Liver (tissue), 9 donors: ENCODE data around the gene PHETA1. TPM values are rescaled to one million over a fixed set of nuclear protein-coding genes. Genes with fewer than 3 reads are reported as not detected.
A peak's percentile ranks its signal among the peaks of the same experiment; 100 is the strongest.
"Not testable (repeated sequence)": the region's sequence is repeated elsewhere in the genome, so short reads cannot be mapped to it uniquely, and the experiment has no call there.

ENCODE experiments used
- DNase-seq: peaks from one replicate; pipeline ENCODE4 v3.0.0-alpha.2; 2017; ENCODE audit warnings: low spot score
- H3K27ac ChIP-seq, 2 donors: one replicate each; pipeline ENCODE4 v1.7.0; 2013; ENCODE audit warnings: inconsistent platforms in 2 of 2, low read length in 2 of 2, control low read depth in 1 of 2, low read depth in 1 of 2, mild to moderate bottlenecking in 1 of 2
- H3K27me3 ChIP-seq, 4 donors: one replicate each; pipeline versions ENCODE4 v1.6.1 to v1.7.0; 2013; ENCODE audit warnings: low read length in 3 of 4, inconsistent platforms in 1 of 4, mild to moderate bottlenecking in 1 of 4, moderate library complexity in 1 of 4; ENCODE audit not compliant: control insufficient read depth in 4 of 4, insufficient read depth in 4 of 4
- H3K36me3 ChIP-seq, 4 donors: one replicate each; pipeline versions ENCODE4 v1.6.1 to v1.7.0; 2013; ENCODE audit warnings: low read length in 3 of 4, mild to moderate bottlenecking in 3 of 4, low read depth in 1 of 4, moderate library complexity in 1 of 4; ENCODE audit not compliant: control insufficient read depth in 4 of 4, insufficient read depth in 3 of 4
- H3K4me1 ChIP-seq, 4 donors: one replicate each; pipeline versions ENCODE4 v1.6.1 to v1.7.0; 2013; ENCODE audit warnings: low read length in 3 of 4, mild to moderate bottlenecking in 3 of 4, moderate library complexity in 1 of 4; ENCODE audit not compliant: control insufficient read depth in 4 of 4, insufficient read depth in 4 of 4
- H3K4me3 ChIP-seq, 3 donors: one replicate each; pipeline versions ENCODE4 v1.6.1 to v1.7.0; 2013; ENCODE audit warnings: low read length in 3 of 3, control low read depth in 1 of 3, low read depth in 1 of 3, mild to moderate bottlenecking in 1 of 3
- H3K9ac ChIP-seq, 2 donors: one replicate each; pipeline ENCODE4 v1.7.0; 2013; ENCODE audit warnings: low read length in 2 of 2, mild to moderate bottlenecking in 2 of 2, moderate library complexity in 2 of 2, control low read depth in 1 of 2, low read depth in 1 of 2
- H3K9me3 ChIP-seq, 4 donors: one replicate each; pipeline versions ENCODE4 v1.6.1 to v1.7.0; 2013; ENCODE audit warnings: low read length in 3 of 4; ENCODE audit not compliant: control insufficient read depth in 4 of 4
- ATF3 ChIP-seq: IDR thresholded peaks from 2 replicates; pipeline ENCODE4 v1.6.1; 2016; ENCODE audit warnings: antibody characterized with exemption
- FOXA2 ChIP-seq: IDR thresholded peaks from 2 replicates; pipeline ENCODE4 v1.6.1; 2016; ENCODE audit warnings: antibody characterized with exemption
- GABPA ChIP-seq, 2 donors: IDR thresholded peaks in 1 of 2; conservative IDR thresholded peaks in 1 of 2; 2 replicates each; pipeline ENCODE4 v1.6.1; 2016; ENCODE audit warnings: antibody characterized with exemption in 2 of 2, mild to moderate bottlenecking in 1 of 2, moderate library complexity in 1 of 2
- HNF4A ChIP-seq, 2 donors: conservative IDR thresholded peaks; 2 replicates each; pipeline ENCODE4 v1.6.1; 2016; ENCODE audit warnings: antibody characterized with exemption in 2 of 2, mild to moderate bottlenecking in 2 of 2
- HNF4G ChIP-seq: IDR thresholded peaks from 2 replicates; pipeline ENCODE4 v1.6.1; 2016; ENCODE audit warnings: antibody characterized with exemption
- NR2F2 ChIP-seq: IDR thresholded peaks from 2 replicates; pipeline ENCODE4 v1.6.1; 2016; ENCODE audit warnings: antibody characterized with exemption
- RXRA ChIP-seq, 2 donors: IDR thresholded peaks; 2 replicates each; pipeline ENCODE4 v1.6.1; 2017 to 2018; ENCODE audit warnings: antibody characterized with exemption in 2 of 2, mild to moderate bottlenecking in 1 of 2
- SP1 ChIP-seq: IDR thresholded peaks from 2 replicates; pipeline ENCODE4 v1.6.1; 2018; ENCODE audit warnings: antibody characterized with exemption, mild to moderate bottlenecking
- TAF1 ChIP-seq: conservative IDR thresholded peaks from 2 replicates; pipeline ENCODE4 v1.6.1; 2016; ENCODE audit warnings: antibody characterized with exemption, mild to moderate bottlenecking
- ZBTB33 ChIP-seq: IDR thresholded peaks from 2 replicates; pipeline ENCODE4 v1.6.1; 2016; ENCODE audit warnings: antibody characterized with exemption
- WGBS: extraction: QIAGEN DNeasy Blood & Tissue Kit; methylation state at CpG from one replicate; pipeline ENCODE4 v1.1.7; 2013; 5-methylcytosine and 5-hydroxymethylcytosine counted together
- polyA plus RNA-seq, 2 donors: library from polyadenylated mRNA; stranded (reverse) in 1 of 2; unstranded in 1 of 2; fragments of 200-250 nt in 1 of 2; fragments of >200 nt in 1 of 2; fragmentation: Nextera tagmentation in 1 of 2; extraction: Ambion mirVana in 1 of 2; gene quantifications; one replicate each; pipeline versions ENCODE4 v1.2.1 to v1.2.3, GENCODE V29; 2013 to 2015
- total RNA-seq, 2 donors: library from RNA; depleted of rRNA; stranded (reverse); fragments of >200 nt; gene quantifications; one replicate each; pipeline ENCODE4 v1.2.3, GENCODE V29; 2014
- donor health status: healthy.
- donor health status: healthy.
- donor health status: healthy.
- donor health status: healthy.
- donor health status: healthy.

The PHETA1 gene
- total and polyA plus RNA-seq, 4 donors, result 2.4 to 5.7 (median 3.9) TPM

- peak; percentile 55 for DNase-seq
- peak overlapping the region in 1 of 3 donors; percentile 85 for H3K4me3 ChIP-seq
- H3K9me3 ChIP-seq, result no peaks in the 10 kb centered on the region
- no peaks in the 10 kb centered on the region for H3K36me3 ChIP-seq
- 48% methylated on average over 21 of the region's 21 CpGs for WGBS
- peak in 1 of 2 donors; percentile 20 for TF ChIP-seq RXRA (IDR thresholded peaks at IDR 0.05)
- TF ChIP-seq ATF3, result no peak
- TF ChIP-seq HNF4G, result no peak
- TF ChIP-seq SP1, result peak; percentile 42
- peak; percentile 36 for TF ChIP-seq NR2F2
- no peak for TF ChIP-seq ZBTB33
- H3K27me3 ChIP-seq, result no peaks in the 10 kb centered on the region
- H3K27ac ChIP-seq, result peak overlapping the region; percentile 82 to 85
- peaks cover 14 to 42% (median 29%) of the 10 kb centered on the region in 4 donors for H3K4me1 ChIP-seq
- H3K9ac ChIP-seq, result peak overlapping the region; percentile 14 to 29
Measured at GRCh38 chr12:111404362-111405148, 35.7 kb upstream of the PHETA1 start.

DNA sequence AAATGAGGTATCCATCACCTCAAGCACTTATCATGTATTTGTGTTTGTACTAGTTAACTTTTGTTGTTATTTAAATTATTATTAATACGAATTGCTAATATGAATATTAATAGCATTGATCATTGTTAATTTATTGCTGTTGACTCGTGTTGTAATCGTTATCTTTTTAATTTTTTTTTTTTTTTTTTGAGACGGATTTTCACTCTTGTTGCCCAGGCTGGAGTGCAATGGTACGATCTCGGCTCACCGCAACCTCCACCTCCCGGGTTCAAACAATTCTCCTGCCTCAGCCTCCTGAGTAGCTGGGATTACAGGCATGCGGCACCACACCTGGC is 33.6 kb upstream of the PHETA1 start:
- not testable (repeated sequence) for DNase-seq, H3K9ac ChIP-seq, H3K27me3 ChIP-seq, H3K27ac ChIP-seq, H3K4me3 ChIP-seq, H3K9me3 ChIP-seq, H3K36me3 ChIP-seq
- peaks cover 10 to 22% (median 15%) of the 10 kb centered on the region in 4 donors for H3K4me1 ChIP-seq
- WGBS, result 88% methylated on average over 9 of the region's 9 CpGs

- DNase-seq, result no peak
- Histone ChIP-seq H3K9me3 (no peaks in the 10 kb centered on the region), H3K27me3 (no peaks in the 10 kb centered on the region), H3K9ac (no peak overlapping the region), H3K4me1 (peaks cover 5 to 19% (median 12%) of the 10 kb centered on the region in 4 donors), H3K36me3 (no peaks in the 10 kb centered on the region), H3K4me3 (no peak overlapping the region), H3K27ac (no peak overlapping the region)
- TF ChIP-seq TAF1, result no peak
- TF ChIP-seq HNF4A (conservative IDR thresholded peaks at IDR 0.05), result no peak
- no peak for TF ChIP-seq SP1
- TF ChIP-seq GABPA (IDR thresholded peaks at IDR 0.05 in 1 of 2, conservative IDR thresholded peaks at IDR 0.05 in 1 of 2), result no peak
- TF ChIP-seq NR2F2, result no peak
- no peak for TF ChIP-seq FOXA2
- 91% methylated on average over 6 of the region's 6 CpGs for WGBS
Measured at GRCh38 chr12:111401167-111401605, 32.3 kb upstream of the PHETA1 start.

GRCh38 chr12:111399741-111400404 is 31.0 kb upstream of the PHETA1 start:
- not testable (repeated sequence) for H3K27ac ChIP-seq, H3K36me3 ChIP-seq, H3K4me3 ChIP-seq, H3K27me3 ChIP-seq, DNase-seq, H3K9ac ChIP-seq, H3K9me3 ChIP-seq
- peaks cover 4 to 16% (median 10%) of the 10 kb centered on the region in 4 donors for H3K4me1 ChIP-seq
- 88% methylated on average over 9 of the region's 9 CpGs for WGBS
